Lower leg skin (tissue), 3 donors: ENCODE data around the gene GOLGA6A.

Experiments used
- POLR2A ChIP-seq, 2 donors: fragments of 450-650 bp; IDR thresholded peaks; one replicate each; pipeline ENCODE4 v1.6.1; 2016 to 2017; ENCODE audit warnings: antibody characterized with exemption in 2 of 2, mild to moderate bottlenecking in 1 of 2, moderate library complexity in 1 of 2
- TF ChIP-seq, protein P1 (sequence below), 3 donors: fragments of 450-650 bp; IDR thresholded peaks; one replicate each; pipeline ENCODE4 v1.5.1; 2016; ENCODE audit warnings: antibody characterized with exemption in 3 of 3, mild to moderate bottlenecking in 3 of 3, moderate library complexity in 2 of 3

DNA sequence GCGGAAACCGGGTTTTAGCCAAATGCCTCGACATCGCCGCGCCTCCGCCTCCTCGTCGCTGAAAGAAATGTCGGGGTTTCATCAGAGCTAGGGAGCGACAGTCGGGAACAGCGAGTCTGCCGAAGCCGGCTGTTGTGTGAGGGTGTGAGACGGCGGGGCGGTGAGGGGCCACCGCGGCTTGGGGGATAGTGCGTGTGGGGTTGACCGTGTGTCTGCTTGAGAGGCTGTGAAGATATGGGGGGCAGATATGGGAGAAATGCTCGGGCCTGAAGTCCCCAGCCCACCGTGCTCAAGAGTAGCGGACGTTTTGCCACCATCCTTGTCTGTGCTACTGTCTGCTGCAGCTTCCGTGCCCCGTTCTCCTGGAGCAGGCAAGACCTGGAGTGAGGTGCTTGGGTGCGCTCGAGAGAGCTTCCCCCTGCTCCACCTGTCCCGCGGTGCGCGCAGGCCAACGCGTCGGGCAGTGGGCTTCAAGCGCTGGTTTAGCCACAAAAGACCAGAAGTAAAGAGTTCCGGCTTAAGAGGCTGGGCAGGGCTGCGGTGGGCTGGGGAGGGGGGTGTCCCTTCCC, 47.3 kb upstream of the GOLGA6A start:
- TF ChIP-seq, protein P1, sequence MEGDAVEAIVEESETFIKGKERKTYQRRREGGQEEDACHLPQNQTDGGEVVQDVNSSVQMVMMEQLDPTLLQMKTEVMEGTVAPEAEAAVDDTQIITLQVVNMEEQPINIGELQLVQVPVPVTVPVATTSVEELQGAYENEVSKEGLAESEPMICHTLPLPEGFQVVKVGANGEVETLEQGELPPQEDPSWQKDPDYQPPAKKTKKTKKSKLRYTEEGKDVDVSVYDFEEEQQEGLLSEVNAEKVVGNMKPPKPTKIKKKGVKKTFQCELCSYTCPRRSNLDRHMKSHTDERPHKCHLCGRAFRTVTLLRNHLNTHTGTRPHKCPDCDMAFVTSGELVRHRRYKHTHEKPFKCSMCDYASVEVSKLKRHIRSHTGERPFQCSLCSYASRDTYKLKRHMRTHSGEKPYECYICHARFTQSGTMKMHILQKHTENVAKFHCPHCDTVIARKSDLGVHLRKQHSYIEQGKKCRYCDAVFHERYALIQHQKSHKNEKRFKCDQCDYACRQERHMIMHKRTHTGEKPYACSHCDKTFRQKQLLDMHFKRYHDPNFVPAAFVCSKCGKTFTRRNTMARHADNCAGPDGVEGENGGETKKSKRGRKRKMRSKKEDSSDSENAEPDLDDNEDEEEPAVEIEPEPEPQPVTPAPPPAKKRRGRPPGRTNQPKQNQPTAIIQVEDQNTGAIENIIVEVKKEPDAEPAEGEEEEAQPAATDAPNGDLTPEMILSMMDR (IDR thresholded peaks at IDR 0.05): no peak
- TF ChIP-seq POLR2A (IDR thresholded peaks at IDR 0.05): no peak
